Astrocyte of the hippocampus (primary cell): ENCODE data around the gene IPO9.
"Not testable (repeated sequence)": the region's sequence is repeated elsewhere in the genome, so short reads cannot be mapped to it uniquely, and the experiment has no call there.

ENCODE experiments used
- DNase-seq: peaks from one replicate; pipeline ENCODE4 v3.0.0; 2011; ENCODE audit warnings: low read depth, low spot score

IPO9 gene

DNA sequence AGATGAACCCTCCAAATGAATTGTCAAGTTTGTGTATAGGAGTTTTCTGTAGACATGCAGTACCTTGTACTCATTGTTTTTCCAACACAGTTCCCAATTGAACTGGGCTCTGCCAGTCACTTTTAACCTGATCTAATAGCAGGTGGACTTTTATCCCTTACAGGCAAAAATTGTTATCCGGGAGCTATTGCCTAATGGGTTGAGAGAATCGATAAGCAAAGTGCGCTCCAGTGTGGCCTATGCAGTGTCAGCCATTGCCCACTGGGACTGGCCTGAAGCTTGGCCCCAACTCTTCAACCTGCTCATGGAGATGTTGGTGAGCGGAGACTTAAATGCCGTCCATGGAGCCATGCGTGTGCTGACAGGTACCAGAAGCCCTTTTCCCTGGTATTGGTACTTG, 19.3 kb downstream of the IPO9 start:
- DNase-seq = no peak

DNA sequence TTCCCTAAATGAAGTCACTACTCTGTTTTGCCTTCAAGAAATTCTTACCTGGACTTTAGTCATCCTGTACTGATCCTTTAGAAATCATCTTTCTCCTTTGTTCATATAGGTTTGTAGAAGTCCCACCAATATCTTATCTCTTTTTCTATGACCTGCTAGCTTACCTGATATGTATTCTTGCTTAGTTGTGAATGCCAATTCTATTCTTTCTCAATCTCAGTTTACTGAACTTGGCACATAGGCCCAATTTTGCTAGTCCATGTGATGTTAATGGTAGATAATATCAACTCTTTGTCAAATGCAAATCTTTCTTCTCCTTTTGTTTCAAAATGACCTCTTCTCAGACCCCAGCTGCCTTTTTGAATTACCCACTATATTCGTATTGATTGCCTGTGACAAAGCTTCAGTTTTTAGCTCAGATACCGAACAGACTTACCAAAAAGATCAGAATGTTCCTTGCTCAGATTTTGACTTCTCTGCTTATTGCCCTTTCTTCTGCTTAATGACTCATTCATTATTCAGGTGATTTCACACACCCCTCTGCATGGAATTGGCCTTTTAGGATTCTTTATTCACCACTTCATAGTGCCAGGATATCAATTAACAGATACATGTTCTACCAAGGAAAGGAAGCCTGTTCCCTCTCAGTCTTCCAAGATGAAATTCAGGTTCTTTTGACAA, 20.6 kb downstream of the IPO9 start:
- no peak for DNase-seq

DNA sequence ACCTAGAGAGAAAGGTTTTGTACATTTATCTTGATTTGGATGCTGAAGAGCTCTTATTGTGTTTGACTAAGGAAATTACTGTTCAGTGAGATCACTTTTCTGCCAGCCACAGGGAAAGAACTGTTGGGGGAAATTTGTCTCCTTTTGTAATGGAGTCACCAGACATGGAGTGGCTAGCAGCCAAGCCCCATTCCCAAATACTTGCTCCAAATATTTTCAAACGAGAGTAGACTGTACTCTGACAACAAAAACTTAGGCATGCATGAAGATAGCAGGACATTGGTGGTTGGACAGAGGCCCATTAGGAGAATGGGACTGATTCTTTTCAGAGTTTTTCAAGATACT, 21.1 kb downstream of the IPO9 start:
- DNase-seq = peak; percentile 96

DNA sequence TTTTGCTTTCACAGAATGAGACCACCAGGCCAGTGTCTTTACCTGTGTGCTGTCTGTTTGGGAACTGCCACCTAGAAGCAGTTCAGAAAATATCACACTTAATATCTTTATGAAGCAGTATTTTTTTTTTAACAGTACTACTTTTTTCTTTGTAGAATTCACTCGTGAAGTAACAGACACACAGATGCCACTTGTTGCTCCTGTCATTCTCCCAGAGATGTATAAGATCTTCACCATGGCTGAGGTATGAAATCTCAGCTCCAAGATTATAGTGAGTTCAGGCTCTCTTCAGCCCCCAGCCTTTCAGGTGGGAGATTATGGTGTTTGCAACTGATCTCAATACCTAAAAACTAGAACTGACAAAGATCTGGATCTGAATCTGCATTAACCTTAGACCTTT, 23.0 kb downstream of the IPO9 start:
- DNase-seq = no peak

DNA sequence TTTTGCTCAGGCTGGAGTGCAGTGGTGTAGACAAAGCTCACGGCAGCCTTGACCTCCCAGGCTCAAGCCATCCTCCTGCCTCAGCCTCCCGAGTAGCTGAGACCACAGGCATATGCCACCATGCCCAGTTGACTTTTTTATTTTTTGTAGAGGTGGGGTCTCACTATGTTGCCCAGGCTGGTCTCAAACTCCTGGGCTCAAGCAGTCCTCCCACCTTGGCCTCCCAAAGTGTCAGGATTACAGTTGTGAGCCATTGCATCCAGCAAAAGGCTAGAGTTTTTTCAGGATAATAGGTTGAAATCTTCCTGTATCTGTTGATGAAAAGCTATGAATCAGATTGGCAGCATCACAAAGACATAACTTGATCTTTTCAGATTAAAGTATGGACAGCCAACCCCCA, 27.8 kb downstream of the IPO9 start:
- DNase-seq = not testable (repeated sequence)

DNA sequence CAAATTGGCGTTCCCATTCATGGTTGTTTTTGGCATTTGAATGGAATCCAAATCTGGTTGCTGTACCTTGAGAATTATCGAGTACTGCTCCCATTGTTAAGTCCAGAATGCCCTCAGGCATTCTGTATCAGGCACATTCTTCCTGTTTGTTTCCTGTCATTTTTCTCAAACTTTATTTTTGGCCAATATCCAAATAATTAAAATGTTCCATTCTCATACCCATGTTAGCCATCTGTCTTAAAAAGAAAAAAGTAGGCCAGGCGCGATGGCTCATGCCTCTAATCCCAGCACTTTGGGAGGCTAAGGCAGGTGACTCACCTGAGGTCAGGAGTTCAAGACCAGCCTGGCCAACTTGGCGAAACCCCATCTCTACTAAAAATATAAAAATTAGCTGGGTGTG, 30.5 kb downstream of the IPO9 start:
- DNase-seq = no peak

DNA sequence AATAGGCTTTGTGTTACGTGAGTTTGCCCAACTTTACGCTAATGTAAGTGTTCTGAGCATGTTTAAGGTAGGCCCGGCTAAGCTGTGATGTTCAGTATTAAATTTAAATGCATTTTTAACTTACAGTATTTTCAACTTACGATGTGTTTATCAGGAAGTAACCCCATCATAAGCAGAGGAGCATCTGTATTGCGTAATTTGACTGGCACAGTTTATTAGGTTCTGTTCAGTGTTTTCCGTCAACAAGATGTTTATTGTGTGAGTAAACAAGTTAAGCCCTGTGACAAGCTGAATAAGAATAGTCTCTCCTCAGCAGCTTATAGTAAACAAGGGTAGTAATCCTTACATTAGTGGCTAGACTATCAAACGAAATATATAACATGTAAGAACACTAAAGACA, 32.5 kb downstream of the IPO9 start:
- no peak for DNase-seq

DNA sequence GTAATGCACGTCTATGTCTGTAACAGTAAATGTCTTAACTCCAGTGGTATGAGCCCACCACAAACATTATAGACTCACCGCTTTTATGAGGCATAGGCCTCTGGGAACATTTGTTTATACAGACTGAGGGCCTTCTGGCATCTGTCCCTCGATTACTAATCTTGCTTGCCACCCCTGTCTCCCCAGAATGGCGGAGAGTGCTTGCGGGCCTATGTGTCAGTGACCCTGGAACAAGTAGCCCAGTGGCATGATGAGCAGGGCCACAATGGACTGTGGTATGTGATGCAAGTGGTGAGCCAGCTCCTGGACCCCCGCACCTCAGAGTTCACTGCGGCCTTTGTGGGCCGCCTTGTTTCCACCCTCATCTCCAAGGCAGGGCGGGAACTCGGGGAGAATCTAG, 41.4 kb downstream of the IPO9 start:
- peak; percentile 73 for DNase-seq

DNA sequence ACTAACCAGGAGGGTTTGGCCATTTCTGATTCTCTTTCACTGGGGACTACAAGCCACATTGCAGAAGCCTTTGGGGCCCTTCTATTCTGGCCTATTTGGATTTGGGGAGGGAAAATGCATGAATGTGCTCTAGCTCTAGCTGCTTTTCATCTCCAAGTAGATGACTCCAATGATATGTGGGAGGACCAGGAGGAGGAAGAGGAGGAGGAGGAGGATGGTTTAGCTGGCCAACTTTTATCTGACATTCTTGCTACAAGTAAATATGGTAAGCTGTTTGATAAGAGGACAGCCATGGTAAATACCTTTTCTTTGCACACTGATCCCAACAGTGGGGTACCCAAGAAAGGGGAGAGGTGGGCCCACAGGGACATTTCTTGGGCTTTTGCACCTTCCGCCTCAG, 45.7 kb downstream of the IPO9 start:
- DNase-seq = no peak

DNA sequence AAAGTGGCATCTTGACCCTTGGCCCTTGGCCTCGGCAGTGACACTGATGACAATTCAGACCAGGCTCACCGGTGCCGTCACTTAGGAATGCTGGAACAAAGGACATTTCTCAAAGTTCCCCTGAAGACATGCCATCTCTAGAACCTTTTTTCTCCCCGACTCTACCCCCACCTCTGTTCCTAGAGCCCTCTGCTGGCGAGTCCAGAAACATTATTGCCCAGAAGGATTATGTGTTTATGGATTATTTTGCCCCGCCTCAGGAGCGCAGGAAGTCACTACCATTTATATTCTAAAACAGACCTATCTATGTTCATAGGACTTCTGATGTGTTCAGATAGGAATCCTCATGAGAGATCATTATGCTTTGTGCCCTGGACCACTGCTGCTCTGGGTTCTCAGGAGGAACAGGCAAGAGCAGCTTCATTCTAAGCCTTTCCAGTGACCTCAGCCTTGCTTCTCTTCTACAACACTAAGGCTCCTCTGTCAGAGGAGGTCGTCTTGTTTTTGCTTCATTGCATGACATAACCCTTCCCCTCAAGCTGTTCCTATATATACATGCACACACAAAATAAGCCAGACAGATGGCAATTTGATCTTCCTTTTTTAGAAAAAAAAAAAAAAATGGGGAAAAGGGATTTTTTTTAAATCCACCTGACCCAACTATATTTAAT, 47.3 kb downstream of the IPO9 start:
- DNase-seq = no peak

DNA sequence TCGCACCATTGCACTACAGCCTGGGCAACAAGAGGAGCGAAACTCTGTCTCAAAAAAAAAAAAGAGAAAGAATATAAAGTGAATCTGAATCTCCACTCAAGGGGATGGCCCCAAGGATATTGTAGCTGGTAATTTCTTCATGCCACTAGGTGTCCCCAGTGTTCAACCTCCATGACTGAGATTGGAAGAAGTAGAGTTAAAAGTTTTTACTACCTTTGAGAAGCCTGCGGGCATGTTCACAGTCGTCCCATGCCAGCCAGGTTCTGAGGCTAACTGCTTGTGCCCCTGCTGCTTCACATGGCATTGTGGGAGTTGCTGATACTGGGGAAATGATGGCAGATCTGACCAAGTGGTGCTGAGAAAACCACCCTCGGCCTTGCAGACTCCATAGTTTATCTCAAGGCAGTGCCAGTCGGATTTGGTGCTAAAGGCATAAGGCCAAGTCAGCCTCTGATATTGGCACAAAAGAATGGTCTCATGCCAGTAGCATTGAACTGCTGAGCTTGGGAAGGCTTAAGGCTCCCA, 49.0 kb downstream of the IPO9 start:
- DNase-seq = peak; percentile 79

DNA sequence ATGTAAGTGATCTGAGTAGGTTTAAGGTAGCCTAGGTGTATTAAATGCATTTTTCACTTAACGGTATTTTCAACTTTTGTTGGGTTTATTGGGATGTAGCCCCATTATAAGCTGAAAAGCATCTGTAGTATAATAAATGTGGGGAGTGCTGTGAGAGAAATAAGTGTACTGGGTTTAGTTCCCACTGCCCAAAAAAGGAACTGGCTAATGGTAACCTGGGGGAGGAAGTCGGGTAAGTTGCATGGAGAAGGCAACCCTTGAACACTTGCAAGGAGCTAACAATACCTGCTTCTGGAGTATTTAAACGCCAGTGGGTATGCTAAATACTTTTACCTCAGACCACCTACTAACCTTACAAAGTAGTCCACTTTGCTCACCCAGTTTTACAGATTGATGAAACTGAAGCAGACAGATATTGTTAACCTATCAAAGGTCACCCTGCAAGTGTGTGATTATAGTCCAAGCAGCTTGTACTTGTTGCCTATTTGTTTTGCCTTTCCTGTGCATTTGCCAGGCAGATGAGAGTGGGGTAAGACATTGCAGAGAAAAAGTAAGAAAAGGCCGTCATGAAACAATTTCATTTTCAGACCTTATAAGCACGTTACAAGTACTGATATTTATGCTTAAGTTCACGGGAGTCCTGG, 52.1 kb downstream of the IPO9 start:
- DNase-seq = no peak

DNA sequence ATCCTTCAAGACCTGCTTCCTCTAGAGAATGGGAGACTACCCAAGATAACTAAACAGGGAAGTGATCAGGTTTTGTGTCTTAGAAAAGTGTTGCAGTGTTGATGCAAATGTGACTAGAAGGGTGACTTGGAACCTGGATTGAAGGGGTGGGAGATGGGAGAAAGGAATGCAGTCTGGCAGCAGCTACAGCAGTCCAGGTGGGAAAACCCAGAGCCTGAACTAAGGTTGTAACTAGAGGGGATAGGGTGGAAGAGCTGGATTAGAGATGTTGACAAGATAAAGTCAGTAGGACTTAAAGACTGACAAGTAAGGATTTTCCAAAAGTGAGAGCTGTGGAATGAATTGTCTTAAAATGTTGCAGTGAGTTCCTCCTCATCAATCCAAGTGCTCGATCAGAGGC, 52.7 kb downstream of the IPO9 start:
- DNase-seq = no peak

DNA sequence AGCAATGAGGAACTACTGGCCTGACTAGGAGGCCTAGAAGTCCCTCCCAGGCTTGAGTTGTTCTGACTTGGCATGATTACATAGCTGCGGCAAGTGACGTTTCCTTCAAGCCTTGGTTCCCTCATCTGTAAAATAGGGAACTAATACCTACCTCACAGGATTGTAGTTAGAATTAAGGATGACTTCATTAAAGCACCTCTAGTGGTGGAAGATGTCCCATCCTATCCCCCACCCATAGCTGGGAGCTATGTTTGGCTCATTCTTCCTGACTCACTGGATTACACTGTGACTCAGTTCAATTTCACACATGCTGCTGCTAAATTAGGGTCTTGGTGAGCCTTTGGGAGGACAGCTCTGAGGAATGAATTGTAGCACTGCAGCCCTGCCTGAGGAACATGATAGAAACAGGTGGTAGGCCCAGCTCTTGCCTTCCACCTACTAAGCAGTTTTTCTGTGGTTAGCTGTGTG, 53.7 kb downstream of the IPO9 start:
- DNase-seq = peak; percentile 60

DNA sequence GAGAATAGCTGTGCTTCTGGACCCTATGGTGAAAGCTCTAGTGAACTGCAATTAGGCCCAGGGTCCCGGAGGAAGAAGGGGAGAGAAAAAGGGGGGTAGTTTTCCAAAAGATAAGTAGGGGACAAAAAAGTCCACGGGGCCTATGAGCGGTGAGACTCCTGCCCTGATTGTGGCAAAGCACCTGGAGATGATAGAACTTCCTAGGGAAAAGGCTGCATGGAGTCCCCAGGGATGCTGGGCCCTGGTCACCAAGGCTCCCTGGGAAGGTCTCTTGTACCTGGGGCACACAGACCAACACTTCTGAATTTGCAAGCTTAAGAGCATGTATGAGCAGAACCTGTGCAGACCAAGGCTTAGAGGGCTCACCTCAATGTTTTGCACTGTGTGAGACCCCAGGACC, 54.3 kb downstream of the IPO9 start:
- no peak for DNase-seq

DNA sequence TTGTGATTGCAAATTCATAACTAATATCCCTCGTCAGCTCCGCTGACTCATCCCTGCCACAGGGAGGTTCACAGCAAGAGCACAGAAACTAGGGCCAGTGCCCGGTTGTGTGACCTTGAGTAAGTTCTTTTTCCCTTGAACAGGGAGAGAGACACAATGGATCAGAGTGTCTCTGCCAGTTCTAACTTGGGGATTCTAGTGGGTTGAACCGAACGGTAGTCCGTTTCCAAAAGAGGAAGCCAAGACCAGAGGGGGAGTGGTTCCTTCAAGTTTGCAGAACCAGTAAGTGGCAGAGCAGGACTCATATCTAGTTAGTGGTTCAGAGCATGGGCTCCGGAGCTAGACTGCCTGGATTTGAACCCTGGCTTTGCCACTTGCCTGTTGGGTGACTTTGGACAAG, 54.8 kb downstream of the IPO9 start:
- no peak for DNase-seq

DNA sequence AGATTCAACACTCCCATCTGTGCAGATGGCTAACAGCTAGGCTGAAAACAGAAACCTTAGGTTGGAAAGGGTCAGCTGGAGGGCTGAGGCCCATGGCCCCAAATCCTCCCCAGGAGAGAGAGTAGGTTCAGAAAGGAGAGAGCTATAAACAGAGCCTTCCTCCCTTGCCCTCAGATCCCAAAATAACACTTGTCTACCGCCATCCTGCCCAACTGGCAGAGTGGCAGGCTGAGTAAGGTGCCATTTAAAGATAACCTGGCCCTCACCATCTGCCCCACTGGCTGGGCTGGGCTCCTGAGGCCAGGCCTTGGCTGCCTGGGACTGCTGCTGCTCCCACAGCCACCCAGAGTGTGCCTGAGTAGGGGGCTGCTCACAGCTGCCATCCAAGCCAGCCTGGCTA, 55.5 kb downstream of the IPO9 start:
- DNase-seq = no peak

DNA sequence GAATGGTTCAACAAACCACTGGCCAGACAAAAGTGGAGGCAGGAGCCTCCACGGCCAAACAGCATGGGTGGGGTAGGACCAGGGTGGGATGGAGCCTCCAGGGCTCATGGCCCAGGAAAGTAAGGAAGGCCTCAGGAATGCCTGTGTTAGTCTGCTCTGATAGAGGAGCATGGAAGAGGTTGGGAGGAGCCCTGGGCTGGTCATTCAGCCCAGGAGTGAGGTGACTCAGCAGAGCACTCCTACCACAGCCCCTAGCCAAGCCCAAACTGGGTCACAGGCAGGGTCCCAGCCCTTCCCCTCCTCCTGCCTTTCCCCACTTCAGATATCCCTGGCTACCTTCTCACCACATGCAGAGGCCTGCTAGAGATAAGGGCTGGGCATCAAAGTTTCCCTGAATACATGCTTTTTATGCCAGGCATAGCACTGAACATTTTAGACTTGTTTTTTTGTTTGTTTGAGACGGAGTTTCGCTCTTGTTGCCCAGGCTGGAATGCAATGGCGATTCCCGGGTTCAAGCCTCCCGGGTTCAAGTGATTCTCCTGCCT, 56.6 kb downstream of the IPO9 start:
- DNase-seq = peak; percentile 82

DNA sequence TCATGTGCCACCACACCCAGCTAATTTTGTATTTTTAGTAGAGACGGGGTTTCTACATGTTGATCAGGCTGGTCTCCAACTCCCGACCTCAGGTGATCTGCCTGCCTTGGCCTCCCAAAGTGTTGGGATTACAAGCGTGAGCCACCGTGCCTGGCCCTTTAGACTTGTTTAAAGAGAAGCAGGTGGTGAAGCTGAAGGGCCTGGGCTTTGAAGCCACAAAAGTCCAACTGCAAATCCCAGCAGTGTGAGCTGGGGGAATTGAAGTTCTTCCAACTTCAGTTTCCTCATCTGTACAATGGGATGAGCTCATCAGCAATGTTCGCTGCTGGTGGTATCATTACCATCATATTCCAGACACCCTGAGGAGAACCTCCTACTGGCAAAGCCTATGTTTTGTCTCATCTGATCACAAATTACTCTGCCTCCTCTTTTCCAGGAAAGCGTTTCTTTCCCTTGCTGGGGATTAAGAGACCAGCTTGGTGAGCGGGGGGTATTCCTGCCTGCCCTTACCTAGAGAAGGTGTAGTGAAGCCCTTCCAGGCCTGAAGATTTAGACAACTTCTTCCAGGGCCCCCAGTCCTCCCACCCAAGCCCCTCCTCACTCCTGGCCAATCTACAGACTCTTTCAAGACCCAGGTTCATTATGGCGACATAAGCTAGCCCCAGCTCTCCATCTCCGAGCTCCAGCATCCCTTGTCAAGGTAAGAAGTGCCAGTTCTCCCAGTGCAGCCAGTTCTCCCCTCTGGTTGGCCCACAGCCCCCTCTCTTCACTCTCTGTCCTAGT, 57.3 kb downstream of the IPO9 start:
- DNase-seq = no peak

DNA sequence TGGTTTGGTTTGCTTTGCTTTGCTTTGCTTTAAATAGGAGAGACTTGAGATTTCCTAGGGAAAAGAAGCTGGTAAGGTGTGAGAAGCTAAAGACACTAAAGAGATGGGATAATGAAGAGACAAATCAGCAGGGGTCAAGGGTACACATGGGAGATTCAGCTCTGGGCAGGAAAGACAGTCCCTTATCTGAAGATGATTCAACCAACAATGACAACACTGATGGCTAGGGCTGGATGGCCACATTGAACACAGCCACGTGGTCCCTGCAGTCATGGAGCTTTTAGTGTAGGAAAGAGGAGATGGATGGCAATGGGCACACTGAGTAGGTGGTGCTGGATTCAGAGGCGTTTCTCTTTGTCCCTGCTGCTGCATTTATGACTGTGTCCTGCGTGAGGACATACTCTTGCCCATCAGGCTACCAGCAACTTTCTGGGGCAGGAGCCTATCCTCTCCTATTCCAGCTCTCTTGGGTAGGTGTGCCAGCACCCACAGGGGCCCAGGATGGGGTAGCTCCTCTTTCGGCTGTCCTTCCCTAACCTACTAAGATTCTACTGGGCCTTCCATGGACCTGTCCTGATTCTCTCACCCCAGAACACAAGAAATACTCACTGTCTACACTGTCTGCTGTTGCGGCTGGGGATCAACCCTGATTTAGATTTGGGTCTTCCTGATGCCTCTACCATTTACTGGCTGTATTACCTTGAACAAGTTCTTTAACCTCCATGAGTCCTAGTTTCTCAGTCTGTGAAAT, 58.3 kb downstream of the IPO9 start:
- no peak for DNase-seq
